ENCODE data around the gene CRCP. TPM values are rescaled to one million over a fixed set of nuclear protein-coding genes. Genes with fewer than 3 reads are reported as not detected.
"Not testable (repeated sequence)": the region's sequence is repeated elsewhere in the genome, so short reads cannot be mapped to it uniquely, and the experiment has no call there.

The CRCP gene
- total RNA-seq, 4 donors from 2014 or later = 49.6 to 59.6 (median 54.2) TPM

DNA sequence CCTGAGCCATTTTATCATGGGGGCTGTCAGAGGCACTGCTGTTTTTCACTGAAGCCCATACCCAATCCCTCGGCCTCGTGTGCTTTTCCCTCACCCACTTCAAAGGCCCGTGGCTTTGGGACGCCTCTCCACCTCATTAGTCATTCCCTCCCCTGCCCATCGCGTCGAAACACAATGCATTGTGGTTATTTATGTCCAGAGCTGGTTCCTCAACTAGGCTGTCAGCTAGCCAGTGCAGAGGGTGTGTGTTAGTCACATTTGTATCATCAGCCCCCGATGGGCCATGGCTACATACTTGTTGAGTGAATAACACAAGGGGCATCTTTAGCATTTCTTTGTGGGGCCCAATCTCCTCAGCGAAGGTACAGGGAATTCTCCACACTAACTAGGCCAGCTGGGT, 3.8 kb upstream of the CRCP start:
- Histone ChIP-seq H3K27ac (no peak overlapping the region), H3K9me3 (no peaks in the 10 kb centered on the region), H3K4me3 (replicated peaks in 1 of 3) (no peak overlapping the region), H3K27me3 (no peaks in the 10 kb centered on the region), H3K4me1 (peaks cover 8 to 11% of the 10 kb centered on the region in 2 donors), H3K36me3 (no peaks in the 10 kb centered on the region)
- intact Hi-C loops (cut with DNase I) = no loop called here
- TF ChIP-seq, protein P1, sequence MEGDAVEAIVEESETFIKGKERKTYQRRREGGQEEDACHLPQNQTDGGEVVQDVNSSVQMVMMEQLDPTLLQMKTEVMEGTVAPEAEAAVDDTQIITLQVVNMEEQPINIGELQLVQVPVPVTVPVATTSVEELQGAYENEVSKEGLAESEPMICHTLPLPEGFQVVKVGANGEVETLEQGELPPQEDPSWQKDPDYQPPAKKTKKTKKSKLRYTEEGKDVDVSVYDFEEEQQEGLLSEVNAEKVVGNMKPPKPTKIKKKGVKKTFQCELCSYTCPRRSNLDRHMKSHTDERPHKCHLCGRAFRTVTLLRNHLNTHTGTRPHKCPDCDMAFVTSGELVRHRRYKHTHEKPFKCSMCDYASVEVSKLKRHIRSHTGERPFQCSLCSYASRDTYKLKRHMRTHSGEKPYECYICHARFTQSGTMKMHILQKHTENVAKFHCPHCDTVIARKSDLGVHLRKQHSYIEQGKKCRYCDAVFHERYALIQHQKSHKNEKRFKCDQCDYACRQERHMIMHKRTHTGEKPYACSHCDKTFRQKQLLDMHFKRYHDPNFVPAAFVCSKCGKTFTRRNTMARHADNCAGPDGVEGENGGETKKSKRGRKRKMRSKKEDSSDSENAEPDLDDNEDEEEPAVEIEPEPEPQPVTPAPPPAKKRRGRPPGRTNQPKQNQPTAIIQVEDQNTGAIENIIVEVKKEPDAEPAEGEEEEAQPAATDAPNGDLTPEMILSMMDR (IDR thresholded peaks at IDR 0.05) = no peak
- TF ChIP-seq POLR2A (IDR thresholded peaks at IDR 0.05) = no peak
- no peak for DNase-seq
- 78 to 87% methylated on average over 9 of the region's 9 CpGs for WGBS, 2 donors

DNA sequence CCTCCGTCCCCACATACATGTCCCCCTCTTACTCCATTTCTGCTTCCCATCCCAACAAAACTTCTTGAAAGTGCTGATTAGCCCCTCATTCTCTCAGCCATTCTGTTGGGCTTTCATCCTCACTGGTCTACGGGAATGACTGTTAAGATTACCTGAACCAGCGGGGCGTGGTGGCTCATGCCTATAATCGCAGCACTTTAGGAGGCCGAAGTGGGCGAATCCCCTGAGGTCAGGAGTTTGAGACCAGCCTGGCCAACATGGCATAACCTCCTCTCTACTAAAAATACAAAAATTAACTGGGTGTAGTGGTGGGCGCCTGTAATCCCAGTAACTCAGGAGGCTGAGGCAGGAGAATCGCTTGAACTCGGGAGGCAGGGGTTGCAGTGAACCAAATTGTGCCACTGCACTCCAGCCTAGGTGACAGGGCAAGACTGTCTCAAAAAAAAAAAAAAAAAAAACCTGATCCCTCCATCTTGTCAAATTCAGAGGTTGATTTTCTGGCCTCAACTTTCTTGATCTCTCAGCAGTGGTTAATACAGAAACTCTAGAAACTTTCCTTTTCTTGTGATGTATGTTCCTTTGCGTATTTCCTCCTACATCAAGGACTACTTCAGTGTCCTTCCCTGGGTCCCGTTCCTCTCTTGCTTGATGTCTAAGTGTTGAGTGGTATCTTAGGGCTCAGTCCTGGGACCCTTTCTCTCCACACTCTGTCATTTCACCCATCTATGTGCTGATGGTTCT, 2.2 kb downstream of the CRCP start:
- 86 to 90% methylated on average over 12 of the region's 12 CpGs for WGBS, 2 donors
- H3K36me3 ChIP-seq; H3K27me3 ChIP-seq; DNase-seq; H3K4me3 ChIP-seq (replicated peaks in 1 of 3); H3K9me3 ChIP-seq; H3K27ac ChIP-seq; intact Hi-C loops (cut with DNase I): not testable (repeated sequence)
- peaks cover 8 to 18% of the 10 kb centered on the region in 2 donors for H3K4me1 ChIP-seq

GRCh38 chr7:66118603-66119002, 4.0 kb downstream of the CRCP start:
- Histone ChIP-seq H3K27me3 (no peaks in the 10 kb centered on the region), H3K36me3 (no peaks in the 10 kb centered on the region), H3K9me3 (no peaks in the 10 kb centered on the region), H3K4me3 (replicated peaks in 1 of 3) (no peak overlapping the region), H3K27ac (no peak overlapping the region), H3K4me1 (peaks cover 8 to 18% of the 10 kb centered on the region in 2 donors)
- no peak for TF ChIP-seq POLR2A (IDR thresholded peaks at IDR 0.05)
- TF ChIP-seq, protein P1 (IDR thresholded peaks at IDR 0.05) = no peak
- DNase-seq = no peak
- WGBS, 2 donors = 85 to 90% methylated on average over 3 of the region's 3 CpGs
- intact Hi-C loops (cut with DNase I) = no loop called here

GRCh38 chr7:66119245-66119850, 4.7 kb downstream of the CRCP start:
- Histone ChIP-seq H3K9me3 (no peaks in the 10 kb centered on the region), H3K36me3 (no peaks in the 10 kb centered on the region), H3K27ac (no peak overlapping the region), H3K4me3 (replicated peaks in 1 of 3) (no peak overlapping the region), H3K27me3 (no peaks in the 10 kb centered on the region), H3K4me1 (peaks cover 3 to 15% of the 10 kb centered on the region in 2 donors)
- 73 to 84% methylated on average over 4 of the region's 4 CpGs for WGBS, 2 donors
- intact Hi-C loops (cut with DNase I) = no loop called here
- no peak for DNase-seq
- TF ChIP-seq, protein P1 (IDR thresholded peaks at IDR 0.05) = no peak
- no peak for TF ChIP-seq POLR2A (IDR thresholded peaks at IDR 0.05)

DNA sequence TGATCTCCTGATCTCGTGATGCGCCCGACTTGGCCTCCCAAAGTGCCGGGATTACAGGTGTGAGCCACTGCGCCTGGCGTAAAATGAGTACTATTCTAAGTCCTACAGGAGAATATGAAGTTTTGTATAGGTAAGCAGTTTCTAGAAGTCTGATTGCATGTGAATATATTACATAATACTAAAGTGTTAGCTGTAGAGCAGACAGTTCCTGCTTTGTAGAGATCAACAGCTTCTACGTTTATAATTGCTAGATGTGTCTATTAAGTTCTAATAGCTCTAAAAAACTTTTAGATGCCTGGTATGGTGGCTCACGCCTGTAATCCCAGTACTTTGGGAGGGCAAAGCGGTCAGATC, 8.5 kb downstream of the CRCP start:
- H3K36me3 ChIP-seq = no peaks in the 10 kb centered on the region
- DNase-seq = no peak
- H3K9me3 ChIP-seq = no peaks in the 10 kb centered on the region
- H3K27ac ChIP-seq = no peak overlapping the region
- no peak overlapping the region for H3K4me3 ChIP-seq (replicated peaks in 1 of 3)
- intact Hi-C loops (cut with DNase I) = no loop called here
- WGBS, 2 donors = 96 to 97% methylated on average over 9 of the region's 9 CpGs
- peaks cover 12 to 28% of the 10 kb centered on the region in 2 donors for H3K4me1 ChIP-seq
- TF ChIP-seq POLR2A (IDR thresholded peaks at IDR 0.05) = no peak
- TF ChIP-seq, protein P1 (IDR thresholded peaks at IDR 0.05) = no peak
- H3K27me3 ChIP-seq = no peaks in the 10 kb centered on the region

DNA sequence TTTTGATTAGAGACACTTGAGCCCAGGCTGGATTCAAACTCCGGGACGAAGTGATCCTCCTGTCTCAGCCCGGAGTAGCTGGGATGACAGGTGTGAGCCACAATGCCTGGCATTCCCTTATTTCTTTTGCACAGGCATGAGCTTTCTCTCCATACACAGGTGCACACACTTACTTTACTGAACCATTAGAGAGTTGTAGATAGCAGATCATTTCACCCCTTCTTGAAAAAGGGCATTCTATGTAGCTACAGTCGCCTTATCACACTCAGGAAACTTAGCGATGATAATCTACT, 9.9 kb downstream of the CRCP start:
- intact Hi-C loops (cut with DNase I); H3K36me3 ChIP-seq; H3K27me3 ChIP-seq; H3K9me3 ChIP-seq; H3K4me3 ChIP-seq (replicated peaks in 1 of 3); DNase-seq; H3K27ac ChIP-seq: not testable (repeated sequence)
- WGBS, 2 donors = 76 to 81% methylated on average over 5 of the region's 5 CpGs
- peaks cover 13 to 37% of the 10 kb centered on the region in 2 donors for H3K4me1 ChIP-seq

Measured in thyroid gland (tissue), 4 donors.